NCI-H446 treated with DMSO at 0.1 percent for 48 hours (cell line): ENCODE measurements around the gene ZNF182.
A peak's percentile ranks its signal among the peaks of the same experiment; 100 is the strongest.
"Not testable (repeated sequence)": the region's sequence is repeated elsewhere in the genome, so short reads cannot be mapped to it uniquely, and the experiment has no call there.

Experiments used
- DNase-seq: peaks from one replicate; lab custom pipeline; 2025; lab: John Stamatoyannopoulos, UW

ZNF182 gene

DNA sequence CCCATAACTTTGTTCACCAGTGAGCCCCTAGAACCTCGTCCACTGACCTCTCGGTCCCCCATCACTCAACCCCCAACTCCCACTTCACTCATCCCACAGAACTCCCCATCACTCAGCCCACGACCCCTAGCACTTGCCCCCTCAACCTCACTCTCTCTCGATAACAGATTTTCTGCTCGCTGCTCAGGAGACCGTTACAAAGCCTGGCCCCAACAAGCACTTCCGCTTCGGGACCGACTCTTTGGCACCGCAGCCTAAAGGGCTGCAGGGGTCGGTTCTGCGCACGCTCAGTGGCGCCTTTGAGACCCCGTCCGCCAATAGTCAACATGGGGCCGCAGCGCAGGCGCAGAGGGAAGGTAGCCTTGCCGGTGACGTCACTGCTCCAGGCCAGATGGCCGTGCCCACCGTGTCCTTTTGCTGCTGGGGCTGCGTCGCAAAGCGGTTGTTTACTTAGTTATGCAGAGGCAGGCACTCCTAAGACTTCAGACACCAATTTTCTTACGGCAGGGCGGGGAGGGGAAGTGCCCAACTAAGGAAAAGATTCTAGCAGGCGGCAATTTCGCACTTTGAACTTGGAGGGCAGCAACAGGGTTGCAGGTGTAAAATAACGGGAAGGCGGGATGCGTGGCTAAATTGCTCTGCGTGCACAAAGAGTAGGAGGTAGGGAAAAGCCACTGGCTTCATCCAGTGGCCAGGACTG lies at the start of gene ZNF182:
TSS of gene ZNF182 (minus strand) at position 232 of the 700 bp plus-strand sequence. CDS start 1,380 bp downstream, outside the sequence.
- peak; percentile 88 for DNase-seq

DNA sequence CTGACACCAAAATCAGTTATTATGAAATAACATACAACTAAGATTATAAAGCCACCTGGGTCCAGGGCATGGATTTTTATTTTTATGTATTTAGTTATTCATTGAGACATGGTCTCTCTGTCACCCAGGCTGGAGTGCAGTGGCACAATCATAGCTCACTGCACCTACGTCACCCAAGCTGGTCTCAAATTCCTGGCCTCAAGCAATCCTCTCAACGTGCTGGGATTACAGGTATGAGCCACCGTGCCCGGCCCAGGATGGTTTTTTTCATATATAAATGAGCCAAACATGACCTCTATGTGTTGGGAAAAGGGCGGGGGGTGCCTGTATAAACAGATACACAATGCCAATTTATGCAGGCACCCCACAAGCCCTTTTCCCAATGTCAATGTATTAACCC lies 43.1 kb upstream of the ZNF182 start:
- DNase-seq, result no peak

DNA sequence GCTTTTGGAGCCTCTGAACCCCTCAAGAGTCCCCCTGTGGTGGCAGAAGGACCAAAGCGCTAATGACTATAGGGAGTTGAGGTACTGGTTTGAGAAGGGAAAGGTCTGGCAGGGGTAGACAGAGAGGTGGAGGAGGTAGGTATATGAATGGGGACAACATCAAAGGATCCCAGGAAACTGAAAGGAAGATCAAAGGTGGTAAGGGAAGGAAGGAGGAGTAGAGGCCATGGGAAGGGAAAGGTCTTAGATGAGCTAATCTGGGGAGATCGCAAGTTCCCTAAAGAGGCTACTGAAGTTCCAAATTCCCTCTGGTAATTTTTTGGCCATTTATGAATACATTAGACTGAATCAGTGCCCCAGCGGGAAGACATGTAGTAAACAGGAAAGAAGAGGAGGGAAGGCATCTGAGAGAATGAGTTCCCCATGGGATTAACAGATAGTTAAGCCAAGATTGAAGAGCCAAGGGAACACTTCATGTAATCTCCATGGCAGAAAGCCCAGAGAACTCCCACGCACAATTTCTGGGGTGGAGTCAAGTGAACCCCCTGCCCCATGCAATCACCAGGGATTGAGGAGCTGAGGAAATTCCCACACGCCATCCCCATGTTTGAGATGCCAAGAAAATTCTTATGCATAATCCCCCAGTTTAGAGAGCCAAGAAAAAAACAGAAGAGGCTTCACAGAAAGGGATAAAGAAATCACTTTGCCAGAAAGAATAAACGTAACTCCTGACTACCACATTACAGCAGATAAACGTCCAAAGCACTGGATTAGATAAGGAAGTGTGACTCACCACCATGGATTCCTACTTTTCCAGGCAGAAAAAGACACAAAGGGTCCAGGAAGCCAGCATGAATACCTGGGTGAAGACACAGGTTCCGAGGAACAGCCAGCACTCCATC lies 41.9 kb upstream of the ZNF182 start:
- no peak for DNase-seq

DNA sequence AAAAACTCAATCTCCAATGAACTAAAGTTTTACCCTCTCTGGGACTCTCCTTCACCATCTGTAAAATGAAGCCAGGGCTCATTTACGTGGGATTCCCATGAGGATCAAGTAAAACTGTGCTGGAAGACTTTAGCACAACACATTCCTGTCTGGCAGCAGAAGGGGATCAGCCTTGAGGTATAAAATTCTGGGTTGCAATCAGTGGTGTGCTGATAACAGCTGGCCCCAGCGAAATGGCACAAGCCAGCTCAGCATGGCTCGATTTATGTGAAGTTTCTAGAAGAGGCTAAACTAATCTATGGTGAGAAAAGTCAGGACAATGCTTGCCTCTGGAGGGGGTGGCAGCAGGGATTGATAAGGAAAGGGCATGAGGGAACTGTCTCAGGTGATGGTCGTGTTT lies 39.3 kb upstream of the ZNF182 start:
- no peak for DNase-seq

DNA sequence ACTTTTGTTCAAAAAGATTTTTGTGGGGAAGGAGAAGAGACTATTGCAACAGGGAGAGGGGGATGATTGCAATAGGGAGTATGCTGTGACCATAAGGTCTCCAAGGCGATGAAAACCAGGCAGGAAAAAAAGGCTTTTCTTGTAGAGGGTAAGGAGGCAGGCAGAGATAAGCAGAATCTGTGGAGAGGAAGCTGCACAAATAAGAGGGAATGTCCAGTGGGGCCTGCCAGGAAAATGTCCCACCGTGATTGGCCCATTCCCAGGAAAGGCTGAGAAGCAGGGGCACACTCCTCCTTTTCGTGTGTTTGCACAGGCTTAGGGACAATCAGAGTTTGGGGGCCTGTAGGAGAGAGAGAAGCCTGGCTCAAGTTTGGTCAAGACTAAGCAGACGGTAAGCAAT lies 32.1 kb upstream of the ZNF182 start:
- DNase-seq, result no peak

DNA sequence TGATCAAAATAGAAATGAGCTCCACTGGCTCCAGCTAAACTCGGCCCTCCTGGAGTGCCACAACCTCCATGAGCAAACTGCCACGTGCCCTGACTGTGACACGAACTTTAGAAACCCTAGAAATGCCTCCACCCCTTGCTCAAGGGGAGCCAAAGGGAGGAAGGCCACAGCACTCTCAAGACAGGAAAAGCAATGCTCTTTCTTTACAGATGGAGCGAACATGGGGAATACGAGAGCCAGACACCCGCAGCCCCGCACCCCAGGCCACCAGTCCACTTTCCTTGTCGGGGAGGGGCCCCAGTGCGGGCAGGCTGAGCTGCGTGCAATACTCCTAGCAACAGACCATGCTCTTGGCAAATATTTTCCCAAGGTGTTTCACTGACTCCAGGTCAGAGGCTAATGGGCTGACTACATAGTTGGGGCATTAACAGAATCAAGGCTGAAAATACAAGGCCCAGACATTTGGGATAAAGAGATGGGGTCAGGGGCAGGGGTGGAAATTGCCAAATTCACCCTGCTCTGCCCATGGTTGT lies 26.9 kb upstream of the ZNF182 start:
- not testable (repeated sequence) for DNase-seq

DNA sequence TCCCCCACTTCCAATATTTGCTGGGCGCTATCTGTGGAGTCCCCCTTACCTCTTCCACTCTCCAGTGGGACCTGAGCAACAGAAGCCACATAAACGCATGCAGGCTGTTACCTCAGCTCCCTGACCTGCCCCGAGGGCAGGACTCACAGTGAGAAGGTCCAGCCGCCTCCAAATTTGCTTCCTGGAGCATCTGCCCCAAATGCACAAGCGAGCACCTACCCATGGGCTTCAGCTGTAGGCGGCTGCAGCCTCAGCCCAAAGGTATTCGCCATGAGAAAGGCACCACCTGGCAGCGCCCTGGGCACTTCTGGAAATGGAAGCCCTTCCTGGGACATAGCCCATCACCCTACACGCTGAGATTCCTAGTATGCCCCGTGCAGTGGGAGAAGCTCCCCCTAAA lies 26.4 kb upstream of the ZNF182 start:
- no peak for DNase-seq

DNA sequence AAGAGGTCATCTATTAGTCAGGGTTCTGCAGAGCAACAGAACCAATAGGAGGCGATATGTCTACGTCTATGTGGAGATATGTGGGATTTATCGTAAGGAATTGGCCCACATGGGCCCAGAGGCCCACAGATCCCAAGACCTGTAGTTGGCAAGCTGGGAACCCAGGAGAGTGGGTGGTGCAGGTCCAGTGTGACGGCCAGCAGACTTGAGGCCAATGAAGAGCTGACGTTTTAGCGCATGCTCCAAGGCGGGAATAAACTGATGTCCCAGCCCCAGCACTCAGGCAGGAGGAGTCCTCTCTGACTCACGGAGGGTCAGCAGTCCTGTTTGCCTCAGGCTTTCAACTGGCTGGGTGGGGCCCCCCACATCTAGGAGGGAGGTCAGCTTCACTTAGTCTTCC lies 24.3 kb upstream of the ZNF182 start:
- no peak for DNase-seq

DNA sequence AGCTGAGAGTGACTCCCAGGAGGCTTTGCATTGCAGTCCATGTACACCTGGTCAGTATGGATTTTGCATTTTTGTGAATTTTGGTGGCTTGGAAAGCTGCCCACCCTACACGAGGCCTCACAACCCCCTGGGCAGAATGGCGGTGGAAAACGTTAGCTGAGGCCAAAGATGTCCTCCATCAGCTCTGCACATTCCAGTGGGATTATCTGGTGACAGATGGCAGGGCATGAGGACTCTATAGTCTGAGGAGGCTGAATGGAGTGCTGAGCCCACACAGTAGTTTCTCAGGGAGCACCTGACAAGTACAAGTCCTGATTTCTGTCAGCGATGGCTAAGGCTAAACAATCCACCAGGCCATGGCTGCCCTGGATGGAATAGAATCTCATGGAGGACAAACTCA lies 23.8 kb upstream of the ZNF182 start:
- not testable (repeated sequence) for DNase-seq

DNA sequence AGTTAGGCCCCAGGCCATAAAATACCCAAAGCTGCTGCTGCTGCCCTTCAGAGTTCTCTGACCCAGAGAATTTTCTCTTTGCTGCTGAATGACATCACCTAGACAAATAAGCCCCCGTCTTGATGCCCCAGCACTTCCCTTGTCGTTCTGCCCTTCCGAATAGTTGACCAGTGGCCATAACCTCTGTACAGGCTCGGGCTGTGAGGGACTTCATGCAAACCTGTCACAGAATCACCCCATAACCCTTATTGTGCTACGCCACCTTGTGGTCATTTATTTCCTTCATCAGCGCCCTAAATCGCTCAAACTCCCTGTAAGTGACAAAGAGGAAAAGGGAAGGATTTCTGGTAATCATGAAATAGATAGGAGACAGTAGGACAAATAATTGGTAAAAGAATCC lies 21.8 kb upstream of the ZNF182 start:
- peak; percentile 35 for DNase-seq

DNA sequence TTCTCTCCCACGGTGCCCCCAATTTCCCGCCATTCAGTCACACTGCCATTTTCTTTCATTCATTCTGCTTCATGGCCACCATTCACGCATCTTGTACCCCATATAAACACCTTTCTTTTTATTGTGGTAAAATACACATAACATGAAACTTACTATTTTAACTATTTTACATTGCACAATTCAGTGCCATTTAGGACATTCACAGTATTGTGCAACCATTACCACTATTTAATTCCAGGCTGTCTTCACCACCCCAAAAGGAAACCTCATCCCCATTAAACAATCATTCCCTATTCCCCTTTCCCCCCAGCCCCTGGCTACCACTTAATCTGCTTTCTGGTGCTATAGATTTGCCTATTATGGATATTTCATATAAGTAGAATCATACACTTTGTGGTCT lies 18.9 kb upstream of the ZNF182 start:
- DNase-seq, result no peak

DNA sequence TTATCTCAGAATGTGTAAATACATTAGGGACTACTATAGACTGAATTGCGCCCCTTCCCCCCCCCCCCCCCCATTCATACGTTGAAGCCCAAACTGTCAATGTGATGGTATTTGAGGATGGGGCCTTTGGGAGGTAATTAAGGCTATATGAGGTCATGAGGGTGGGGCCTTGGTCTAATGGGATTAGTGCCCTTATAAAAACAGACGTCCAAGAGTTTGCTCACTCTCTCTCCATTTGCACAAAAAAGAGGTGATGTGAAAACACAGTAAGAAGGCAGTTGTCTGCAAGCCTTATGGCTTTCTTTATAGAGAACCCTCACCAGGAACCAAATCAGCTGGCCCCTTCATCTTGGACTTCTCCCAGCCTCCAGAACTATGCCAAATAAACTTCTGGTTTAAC lies 18.3 kb upstream of the ZNF182 start:
- DNase-seq, result no peak

DNA sequence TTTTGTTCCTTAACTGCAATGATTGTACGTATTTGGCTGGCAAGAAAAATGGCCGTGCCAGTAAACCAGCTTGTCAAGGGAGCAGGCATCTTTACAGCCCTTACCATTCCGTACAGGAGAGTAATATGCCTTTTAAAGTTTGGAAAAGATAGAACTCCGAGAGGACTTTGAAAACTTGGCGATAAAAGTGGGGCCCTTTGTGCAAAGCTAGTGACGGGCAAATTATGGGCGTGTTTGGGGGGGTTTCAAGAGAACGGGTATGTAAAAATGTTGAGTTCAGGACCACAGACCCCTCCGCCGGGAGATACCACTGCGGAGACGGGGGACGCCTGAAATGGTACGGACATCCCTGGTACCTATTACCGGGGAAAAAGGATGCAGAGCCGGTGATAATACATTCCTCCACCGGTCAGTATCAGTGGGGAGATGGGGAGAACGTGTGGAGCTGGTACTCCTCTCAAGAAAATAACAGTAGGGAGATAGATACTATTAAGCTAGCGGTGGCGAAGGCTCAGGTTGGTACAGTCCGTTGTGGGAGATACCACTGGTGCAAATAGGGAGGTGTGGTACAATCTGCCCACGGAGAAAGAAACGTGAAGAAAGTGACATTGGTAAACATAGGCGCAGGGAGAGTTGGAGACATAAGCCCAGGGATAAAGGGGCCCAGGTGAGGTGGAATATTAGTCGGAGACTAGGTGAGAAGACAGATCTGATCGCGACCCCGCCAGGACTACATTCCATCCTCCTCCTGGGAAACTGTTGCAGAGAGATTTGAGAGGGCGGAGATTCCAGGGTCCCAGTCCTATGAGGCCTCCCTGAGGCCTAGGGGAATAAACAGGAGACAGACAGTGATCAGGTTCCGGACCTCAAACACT lies 17.5 kb upstream of the ZNF182 start:
- DNase-seq, result peak; percentile 71

DNA sequence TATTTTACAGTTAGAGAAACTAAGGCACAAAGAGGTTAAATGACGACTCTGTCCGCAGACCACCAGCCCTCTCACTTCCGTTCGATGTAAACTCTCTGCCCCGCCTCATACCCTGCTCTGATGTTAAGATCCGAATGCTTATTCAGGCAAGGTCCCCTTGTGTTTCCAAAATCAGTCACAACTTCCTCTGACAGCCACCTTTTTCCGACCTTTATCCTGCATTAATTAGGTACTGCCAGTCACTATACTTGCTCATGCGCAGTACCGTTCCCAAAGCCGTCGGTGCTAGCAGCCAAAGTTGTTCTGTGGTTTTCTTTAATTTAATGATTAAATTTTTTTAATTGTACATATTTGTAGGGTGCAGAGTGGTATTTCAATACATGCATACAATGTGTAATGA lies 16.7 kb upstream of the ZNF182 start:
- DNase-seq, result not testable (repeated sequence)

DNA sequence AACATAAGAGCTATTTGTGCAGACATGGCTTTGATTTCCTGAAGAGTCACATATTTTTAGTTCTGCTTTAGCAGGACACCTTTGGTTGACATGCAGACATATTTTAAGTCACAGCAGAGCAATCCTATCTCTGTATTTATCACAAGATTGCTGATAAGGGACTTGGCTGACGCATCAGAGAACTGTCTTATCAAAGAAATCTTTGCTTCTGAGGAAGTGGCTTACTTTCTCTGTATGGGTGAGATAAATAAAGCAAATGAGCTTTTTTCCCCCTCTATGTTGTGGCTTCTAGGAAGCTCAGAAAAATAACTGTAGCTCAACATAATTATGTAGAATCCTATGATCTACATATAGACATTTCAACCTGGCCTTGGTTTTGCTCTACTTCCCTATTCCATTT lies 16.1 kb upstream of the ZNF182 start:
- DNase-seq, result not testable (repeated sequence)

DNA sequence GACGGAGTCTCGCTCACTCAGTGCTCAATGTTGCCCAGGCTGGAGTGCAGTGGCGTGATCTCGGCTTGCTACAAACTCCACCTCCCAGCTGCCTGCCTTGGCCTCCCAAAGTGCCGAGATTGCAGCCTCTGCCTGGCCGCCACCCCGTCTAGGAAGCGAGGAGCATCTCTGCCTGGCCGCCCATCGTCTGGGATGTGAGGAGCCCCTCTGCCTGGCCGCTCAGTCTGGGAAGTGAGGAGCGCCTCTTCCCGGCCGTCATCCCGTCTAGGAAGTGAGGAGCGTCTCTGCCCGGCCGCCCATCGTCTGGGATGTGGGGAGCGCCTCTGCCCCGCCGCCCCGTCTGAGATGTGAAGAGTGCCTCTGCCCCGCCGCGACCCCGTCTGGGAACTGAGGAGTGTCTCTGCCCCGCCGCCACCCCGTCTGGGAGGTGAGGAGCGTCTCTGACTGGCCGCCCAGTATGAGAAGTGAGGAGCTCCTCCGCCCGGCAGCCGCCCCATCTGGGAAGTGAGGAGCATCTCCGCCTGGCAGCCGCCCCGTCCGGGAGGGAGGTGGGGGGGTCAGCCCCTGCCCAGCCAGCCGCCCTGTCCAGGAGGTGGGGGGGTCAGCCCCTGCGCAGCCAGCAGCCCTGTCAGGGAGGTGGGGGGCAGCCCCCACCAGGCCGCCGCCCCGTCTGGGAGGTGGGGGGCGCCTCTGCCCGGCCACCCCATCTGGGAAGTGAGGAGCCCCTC lies 13.0 kb upstream of the ZNF182 start:
- DNase-seq, result not testable (repeated sequence)

DNA sequence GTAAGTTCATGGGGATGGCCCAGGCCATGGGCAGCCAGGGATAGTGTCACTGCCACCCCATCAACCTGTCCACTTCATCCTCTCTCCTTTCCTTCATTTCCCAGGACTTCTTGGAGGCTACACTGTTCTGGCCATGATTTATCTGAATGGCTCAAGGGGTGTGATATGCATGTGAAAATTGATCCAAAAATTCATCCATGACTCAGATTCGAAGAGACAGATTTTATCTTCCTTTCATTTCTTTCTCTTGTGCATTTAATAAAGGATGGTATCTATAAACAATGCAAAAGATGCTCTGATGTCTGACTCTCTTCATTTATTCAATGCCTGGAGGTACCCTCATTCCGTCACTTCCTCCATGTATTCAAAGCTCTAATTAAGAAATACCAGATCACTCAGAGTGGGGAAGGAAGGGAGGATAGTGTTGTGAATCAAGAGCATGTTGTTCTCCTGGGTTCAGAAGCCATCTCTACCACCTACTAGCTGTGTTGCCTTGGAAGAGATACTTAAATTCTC lies 5.7 kb upstream of the ZNF182 start:
- DNase-seq, result not testable (repeated sequence)

DNA sequence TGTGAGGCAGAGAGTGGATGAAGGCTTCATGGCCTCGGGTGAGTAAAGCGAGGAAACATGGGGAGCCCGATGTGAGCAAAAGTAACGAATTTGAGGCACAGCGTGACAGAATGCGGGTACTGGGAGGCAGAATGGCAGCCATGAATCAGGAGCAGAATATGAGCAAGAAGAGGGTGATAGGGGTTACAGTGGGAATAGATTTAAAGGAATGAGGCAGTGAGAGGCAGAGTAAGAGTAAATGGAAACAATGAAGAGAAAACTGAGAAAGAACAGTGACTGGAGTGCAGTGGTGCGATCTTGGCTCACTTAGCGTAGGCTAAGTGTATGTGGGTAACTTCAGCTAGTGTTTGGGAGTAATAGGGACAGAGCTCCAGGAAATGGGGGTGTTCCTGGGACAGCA lies 2.9 kb upstream of the ZNF182 start, which contains the start of gene SPACA5:
TSS of gene SPACA5 (plus strand) at position 301 of the 400 bp plus-strand sequence. CDS start 815 bp downstream, outside the sequence.
- not testable (repeated sequence) for DNase-seq

DNA sequence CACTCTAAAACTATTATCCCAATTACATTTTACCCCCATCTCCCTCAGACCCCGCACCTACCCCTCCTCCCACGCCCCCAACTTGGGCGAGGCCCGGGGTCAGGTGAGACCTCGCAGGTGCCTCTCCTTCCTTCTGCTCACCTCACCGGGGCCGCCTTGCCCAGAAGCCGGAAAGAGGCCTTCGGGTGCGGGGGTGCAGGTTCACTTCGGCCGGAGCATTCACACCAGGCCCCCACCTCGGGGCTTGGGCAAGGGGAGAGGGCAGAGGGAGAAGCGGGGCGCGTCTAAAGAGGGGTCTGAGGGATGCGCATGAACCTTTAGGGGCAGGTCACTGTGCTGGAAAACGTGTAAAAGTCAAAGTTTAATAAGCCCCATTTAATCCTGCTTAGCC lies 427 bp downstream of the ZNF182 start:
- DNase-seq, result no peak

DNA sequence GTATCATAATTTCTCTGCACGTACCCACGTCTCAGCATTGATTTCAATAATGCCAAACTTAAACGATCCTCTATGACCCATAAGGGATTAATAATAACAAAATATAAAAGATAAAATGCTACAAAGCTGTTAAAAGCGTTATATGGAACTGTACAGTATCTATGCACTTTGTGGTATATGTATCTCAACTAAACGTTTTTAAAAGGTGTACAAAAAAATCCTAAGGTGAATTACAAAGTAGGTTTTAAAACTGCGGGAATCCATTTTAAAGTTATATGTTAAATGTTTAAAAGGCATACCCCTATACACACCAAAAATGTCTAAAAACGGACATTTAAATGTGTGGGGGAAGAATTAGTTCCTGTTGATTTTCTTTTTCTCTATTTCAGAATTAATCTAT lies 860 bp downstream of the ZNF182 start:
- DNase-seq, result no peak

DNA sequence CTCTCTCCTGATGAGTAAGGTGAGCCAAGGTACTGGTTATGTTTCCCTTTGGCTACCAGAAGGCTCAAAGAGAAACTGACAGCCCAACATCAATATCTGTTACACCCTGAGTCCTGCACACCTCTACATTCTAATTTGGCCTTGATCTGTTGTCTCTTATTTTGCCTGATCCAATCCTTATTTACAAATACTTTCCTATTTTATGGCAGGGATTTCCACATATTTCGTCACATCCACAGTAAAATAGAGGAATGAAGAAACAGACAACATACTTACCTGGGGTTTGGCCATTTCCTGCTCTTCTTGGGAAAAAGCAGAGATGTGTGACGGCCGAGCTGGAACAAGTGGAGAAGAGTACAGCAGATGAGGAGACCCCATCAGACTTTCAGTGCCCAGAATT lies 1.5 kb downstream of the ZNF182 start:
- DNase-seq, result no peak
